Duodenal mucosa (tissue), 2 donors: Measurements from ENCODE around the gene SPACDR.
A peak's percentile ranks its signal among the peaks of the same experiment; 100 is the strongest.

Source experiments
- H3K27ac ChIP-seq: one replicate; pipeline ENCODE4 v1.7.0; 2013; ENCODE audit warnings: low read depth, low read length
- H3K27me3 ChIP-seq, 2 donors: one replicate each; pipeline ENCODE4 v1.7.0; 2013; ENCODE audit warnings: low read length in 2 of 2, control low read depth in 1 of 2; ENCODE audit not compliant: insufficient read depth in 2 of 2, control insufficient read depth in 1 of 2
- H3K36me3 ChIP-seq, 2 donors: one replicate each; pipeline ENCODE4 v1.7.0; 2013; ENCODE audit warnings: low read length in 2 of 2, control low read depth in 1 of 2; ENCODE audit not compliant: insufficient read depth in 2 of 2, control insufficient read depth in 1 of 2
- H3K4me1 ChIP-seq, 2 donors: one replicate each; pipeline ENCODE4 v1.7.0; 2013; ENCODE audit warnings: low read length in 2 of 2, control low read depth in 1 of 2; ENCODE audit not compliant: insufficient read depth in 2 of 2, control insufficient read depth in 1 of 2
- H3K4me3 ChIP-seq, 2 donors: one replicate each; pipeline ENCODE4 v1.7.0; 2013; ENCODE audit warnings: low read length in 2 of 2, low read depth in 1 of 2
- H3K9ac ChIP-seq, 2 donors: one replicate each; pipeline ENCODE4 v1.7.0; 2013; ENCODE audit warnings: low read length in 2 of 2, low read depth in 1 of 2
- H3K9me3 ChIP-seq, 2 donors: one replicate each; pipeline ENCODE4 v1.7.0; 2013; ENCODE audit warnings: low read length in 2 of 2, control low read depth in 1 of 2; ENCODE audit not compliant: control insufficient read depth in 1 of 2

Gene SPACDR

GRCh38 chr7:100435401-100436304 is 28.4 kb downstream of the SPACDR start:
- Histone ChIP-seq H3K4me3 (peak overlapping the region; percentile 87 to 92), H3K27ac (peak overlapping the region; percentile 97), H3K4me1 (peaks cover 31 to 36% of the 10 kb centered on the region in 2 donors), H3K36me3 (peaks cover 16 to 31% of the 10 kb centered on the region in 2 donors), H3K27me3 (no peaks in the 10 kb centered on the region), H3K9me3 (no peaks in the 10 kb centered on the region), H3K9ac (peak overlapping the region; percentile 83 to 96)

GRCh38 chr7:100434297-100435144 is 29.5 kb downstream of the SPACDR start:
- Histone ChIP-seq H3K27ac (no peak overlapping the region), H3K36me3 (peaks cover 16 to 31% of the 10 kb centered on the region in 2 donors), H3K9me3 (no peaks in the 10 kb centered on the region), H3K27me3 (no peaks in the 10 kb centered on the region), H3K4me3 (peak overlapping the region; percentile 87 to 92), H3K9ac (peak overlapping the region; percentile 83 to 96), H3K4me1 (peaks cover 35 to 39% of the 10 kb centered on the region in 2 donors)

GRCh38 chr7:100433592-100434296 is 30.3 kb downstream of the SPACDR start:
- H3K36me3 ChIP-seq: peaks cover 16 to 31% of the 10 kb centered on the region in 2 donors
- H3K27me3 ChIP-seq: no peaks in the 10 kb centered on the region
- H3K9ac ChIP-seq: no peak overlapping the region
- peaks cover 35 to 39% of the 10 kb centered on the region in 2 donors for H3K4me1 ChIP-seq
- no peak overlapping the region for H3K27ac ChIP-seq
- no peaks in the 10 kb centered on the region for H3K9me3 ChIP-seq
- no peak overlapping the region for H3K4me3 ChIP-seq

- Histone ChIP-seq H3K9me3 (no peaks in the 10 kb centered on the region), H3K4me3 (no peak overlapping the region), H3K27ac (no peak overlapping the region), H3K9ac (no peak overlapping the region), H3K27me3 (no peaks in the 10 kb centered on the region), H3K4me1 (peaks cover 35 to 39% of the 10 kb centered on the region in 2 donors), H3K36me3 (peaks cover 16 to 31% of the 10 kb centered on the region in 2 donors)
Observed at GRCh38 chr7:100433276-100433591, 30.8 kb downstream of the SPACDR start.

GRCh38 chr7:100432621-100433275 is 31.3 kb downstream of the SPACDR start:
- H3K27ac ChIP-seq: no peak overlapping the region
- peaks cover 35 to 42% of the 10 kb centered on the region in 2 donors for H3K4me1 ChIP-seq
- H3K27me3 ChIP-seq: no peaks in the 10 kb centered on the region
- H3K9me3 ChIP-seq: no peaks in the 10 kb centered on the region
- H3K4me3 ChIP-seq: no peak overlapping the region
- H3K36me3 ChIP-seq: peaks cover 16 to 31% of the 10 kb centered on the region in 2 donors
- H3K9ac ChIP-seq: no peak overlapping the region

- Histone ChIP-seq H3K4me3 (peak overlapping the region; percentile 34 to 79), H3K36me3 (peaks cover 16 to 31% of the 10 kb centered on the region in 2 donors), H3K9me3 (no peaks in the 10 kb centered on the region), H3K27ac (no peak overlapping the region), H3K4me1 (peaks cover 35 to 42% of the 10 kb centered on the region in 2 donors), H3K27me3 (no peaks in the 10 kb centered on the region), H3K9ac (peak overlapping the region; percentile 20 to 95)
Observed at GRCh38 chr7:100432053-100432452, 32.0 kb downstream of the SPACDR start.

GRCh38 chr7:100431286-100431735 is 32.7 kb downstream of the SPACDR start:
- no peaks in the 10 kb centered on the region for H3K27me3 ChIP-seq
- H3K9ac ChIP-seq: peak overlapping the region; percentile 82 to 95
- peak overlapping the region; percentile 79 to 82 for H3K4me3 ChIP-seq
- peaks cover 16 to 31% of the 10 kb centered on the region in 2 donors for H3K36me3 ChIP-seq
- H3K27ac ChIP-seq: no peak overlapping the region
- H3K4me1 ChIP-seq: peaks cover 35 to 42% of the 10 kb centered on the region in 2 donors
- no peaks in the 10 kb centered on the region for H3K9me3 ChIP-seq

GRCh38 chr7:100430493-100431285 is 33.4 kb downstream of the SPACDR start:
- no peaks in the 10 kb centered on the region for H3K9me3 ChIP-seq
- no peaks in the 10 kb centered on the region for H3K27me3 ChIP-seq
- H3K4me1 ChIP-seq: peaks cover 35 to 42% of the 10 kb centered on the region in 2 donors

More at GRCh38 chr7:100430493-100431285, 33.4 kb downstream of the SPACDR start:
- Histone ChIP-seq H3K4me3 (peak overlapping the region; percentile 79 to 82), H3K36me3 (peaks cover 16 to 31% of the 10 kb centered on the region in 2 donors), H3K27ac (peak overlapping the region; percentile 100), H3K9ac (peak overlapping the region; percentile 82 to 95)
